ENCODE data around the gene FER. TPM values are rescaled to one million over a fixed set of nuclear protein-coding genes. Genes with fewer than 3 reads are reported as not detected.

The FER gene
- polyA plus RNA-seq, 3 donors, result 2.4 to 14.7 (median 6.2) TPM

- Mint-ChIP-seq H3K27ac (no peak overlapping the region), H3K4me1 (no peaks in the 10 kb centered on the region), H3K4me3 (no peak overlapping the region), H3K9me3 (peaks cover 0 to 5% (median 0%) of the 10 kb centered on the region in 7 donors), H3K27me3 (ENCODE audit: low read depth in 3 of 3) (peaks cover 0 to 1% (median 0%) of the 10 kb centered on the region in 3 donors), H3K36me3 (peaks cover 0 to 4% of the 10 kb centered on the region in 2 donors)
- 83% methylated on average over 1 of the region's 5 CpGs for WGBS (ENCODE audit: insufficient coverage)
- Histone ChIP-seq H3K27ac (ENCODE audit: low read depth in 1 of 2, low read length in 2 of 2) (no peak overlapping the region), H4K20me1 (ENCODE audit: insufficient read depth, low read length) (no peaks in the 10 kb centered on the region), H3K9ac (ENCODE audit: insufficient read depth, low read length, poor library complexity, severe bottlenecking) (no peak overlapping the region), H3K4me3 (replicated peaks in 1 of 3; ENCODE audit: low read depth in 2 of 3, low read length in 3 of 3) (no peak overlapping the region), H3K27me3 (ENCODE audit: control insufficient read depth in 2 of 2, insufficient read depth in 2 of 2, low read length in 2 of 2) (no peaks in the 10 kb centered on the region), H2AFZ (ENCODE audit: insufficient read depth, low read depth, low read length, poor library complexity, severe bottlenecking) (no peak overlapping the region), H3K9me3 (replicated peaks in 1 of 2; ENCODE audit: control insufficient read depth in 1 of 2, insufficient read depth in 1 of 2, low read length in 2 of 2) (no peaks in the 10 kb centered on the region), H3K79me2 (ENCODE audit: insufficient read depth, low read length) (no peaks in the 10 kb centered on the region), H3K4me1 (ENCODE audit: control insufficient read depth in 1 of 2, insufficient read depth in 2 of 2, low read length in 2 of 2) (no peaks in the 10 kb centered on the region), H3K36me3 (replicated peaks in 1 of 2; ENCODE audit: control insufficient read depth in 1 of 2, insufficient read depth in 2 of 2, low read length in 2 of 2) (no peaks in the 10 kb centered on the region), H3K4me2 (replicated peaks; ENCODE audit: extremely low read depth, low read length, poor library complexity, severe bottlenecking) (no peak overlapping the region)
- TF ChIP-seq CTCF (IDR thresholded peaks at IDR 0.05), result no peak
- no peak for DNase-seq
- intact Hi-C loops (cut with micrococcal nuclease), result no loop called here
These were observed 358.1 kb downstream of the FER start for GRCh38 chr5:109105631-109106267.

GRCh38 chr5:109111680-109112079 is 364.0 kb downstream of the FER start:
- Histone ChIP-seq H2AFZ (ENCODE audit: insufficient read depth, low read depth, low read length, poor library complexity, severe bottlenecking) (no peak overlapping the region), H3K36me3 (replicated peaks in 1 of 2; ENCODE audit: control insufficient read depth in 1 of 2, insufficient read depth in 2 of 2, low read length in 2 of 2) (no peaks in the 10 kb centered on the region), H3K4me2 (replicated peaks; ENCODE audit: extremely low read depth, low read length, poor library complexity, severe bottlenecking) (no peak overlapping the region), H4K20me1 (ENCODE audit: insufficient read depth, low read length) (no peaks in the 10 kb centered on the region), H3K9me3 (replicated peaks in 1 of 2; ENCODE audit: control insufficient read depth in 1 of 2, insufficient read depth in 1 of 2, low read length in 2 of 2) (no peaks in the 10 kb centered on the region), H3K27ac (ENCODE audit: low read depth in 1 of 2, low read length in 2 of 2) (no peak overlapping the region), H3K4me3 (replicated peaks in 1 of 3; ENCODE audit: low read depth in 2 of 3, low read length in 3 of 3) (no peak overlapping the region), H3K4me1 (ENCODE audit: control insufficient read depth in 1 of 2, insufficient read depth in 2 of 2, low read length in 2 of 2) (no peaks in the 10 kb centered on the region), H3K9ac (ENCODE audit: insufficient read depth, low read length, poor library complexity, severe bottlenecking) (no peak overlapping the region), H3K27me3 (ENCODE audit: control insufficient read depth in 2 of 2, insufficient read depth in 2 of 2, low read length in 2 of 2) (no peaks in the 10 kb centered on the region), H3K79me2 (ENCODE audit: insufficient read depth, low read length) (no peaks in the 10 kb centered on the region)
- DNase-seq, result no peak
- H3K27ac Mint-ChIP-seq, result peak overlapping the region in 2 of 7 donors; percentile 10 to 68
- peaks cover 1% of the 10 kb centered on the region for H3K4me1 Mint-ChIP-seq
- peaks cover 0 to 4% of the 10 kb centered on the region in 2 donors for H3K36me3 Mint-ChIP-seq
- no peaks in the 10 kb centered on the region for H3K27me3 Mint-ChIP-seq (ENCODE audit: low read depth in 3 of 3)
- TF ChIP-seq CTCF (IDR thresholded peaks at IDR 0.05), result no peak
- intact Hi-C loops (cut with micrococcal nuclease), result no loop called here
- H3K4me3 Mint-ChIP-seq, result no peak overlapping the region
- no CpG with 5 or more reads among the region's 2 CpGs for WGBS (ENCODE audit: insufficient coverage)
- H3K9me3 Mint-ChIP-seq, result peaks cover 0 to 3% (median 0%) of the 10 kb centered on the region in 7 donors

Measured in CD14-positive monocyte (primary cell).